HG02588 (cell line): ENCODE results near the gene RFK.
"Not testable (repeated sequence)": the region's sequence is repeated elsewhere in the genome, so short reads cannot be mapped to it uniquely, and the experiment has no call there.

Experiments
- ATAC-seq: cut with Tn5 transposase; IDR thresholded peaks from one replicate; pipeline ENCODE4 v1.9.1; 2021; ENCODE audit warnings: mild to moderate bottlenecking, moderate library complexity; ENCODE audit not compliant: unreplicated experiment

The RFK gene

DNA sequence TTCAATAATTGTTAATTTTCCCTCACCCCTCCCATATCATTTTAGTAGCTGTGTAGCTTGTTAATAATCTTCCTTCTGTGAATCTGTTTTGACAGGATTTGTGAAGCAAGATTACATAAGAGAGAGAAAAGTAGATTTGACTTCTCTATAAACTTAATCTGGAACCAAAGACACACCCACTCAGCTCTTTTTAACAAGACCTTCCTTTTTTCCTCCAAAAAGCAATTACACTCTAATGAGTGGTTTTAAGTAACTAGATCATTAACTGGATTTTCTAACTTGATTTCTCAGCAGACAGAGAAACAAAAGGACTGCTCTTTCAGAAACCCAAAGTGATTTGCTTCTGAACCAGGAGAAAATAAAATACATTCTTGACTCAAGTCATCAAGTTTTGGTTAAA, 21.9 kb downstream of the RFK start:
- no peak for ATAC-seq

DNA sequence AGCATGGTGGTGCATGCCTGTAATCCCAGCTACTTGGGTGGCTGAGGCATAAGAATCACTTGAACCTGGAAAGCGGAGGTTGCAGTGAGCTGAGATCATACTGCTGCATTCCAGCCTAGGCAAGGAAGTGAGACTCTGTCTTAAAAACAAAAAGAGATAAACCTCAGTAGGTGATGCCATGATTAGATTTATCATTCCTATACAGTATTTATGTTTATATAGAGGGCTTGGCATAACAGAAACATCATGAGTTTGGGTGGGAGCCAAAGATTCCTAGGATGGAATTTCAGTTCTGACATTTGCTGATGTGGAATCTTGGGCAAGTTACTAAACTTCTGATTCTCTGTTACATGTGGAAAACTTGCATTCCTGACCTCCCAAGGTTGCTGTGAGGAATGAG, 22.3 kb downstream of the RFK start:
- no peak for ATAC-seq

DNA sequence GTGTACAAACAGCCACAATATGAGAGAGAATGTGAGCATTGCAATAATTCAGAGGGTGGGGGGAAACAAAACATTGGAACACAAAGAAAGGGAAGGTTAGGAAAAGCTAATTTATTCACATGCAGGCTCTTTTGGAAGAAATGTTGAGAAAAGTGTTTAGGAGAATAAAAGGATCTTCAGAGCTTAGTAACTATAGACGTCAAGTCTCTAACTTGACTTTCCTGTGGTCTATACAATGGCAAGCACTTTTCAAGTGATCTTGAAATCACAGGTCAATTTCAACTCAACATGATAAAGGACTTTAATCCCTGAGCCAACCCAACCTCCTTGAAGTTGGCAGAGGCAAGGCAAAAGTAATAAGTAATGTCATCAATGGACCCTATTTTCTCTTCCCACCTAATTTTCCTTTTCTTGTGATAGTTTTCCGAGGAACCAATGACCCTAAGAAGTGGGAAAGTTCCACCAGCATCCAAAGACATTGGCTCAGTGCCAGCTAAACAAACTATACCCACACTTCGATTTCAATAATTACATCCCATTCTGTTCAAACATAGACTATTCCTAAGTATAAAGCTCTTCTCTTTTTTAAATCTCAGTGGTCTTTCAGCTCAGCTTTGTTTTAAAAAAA, 23.7 kb downstream of the RFK start:
- no peak for ATAC-seq

DNA sequence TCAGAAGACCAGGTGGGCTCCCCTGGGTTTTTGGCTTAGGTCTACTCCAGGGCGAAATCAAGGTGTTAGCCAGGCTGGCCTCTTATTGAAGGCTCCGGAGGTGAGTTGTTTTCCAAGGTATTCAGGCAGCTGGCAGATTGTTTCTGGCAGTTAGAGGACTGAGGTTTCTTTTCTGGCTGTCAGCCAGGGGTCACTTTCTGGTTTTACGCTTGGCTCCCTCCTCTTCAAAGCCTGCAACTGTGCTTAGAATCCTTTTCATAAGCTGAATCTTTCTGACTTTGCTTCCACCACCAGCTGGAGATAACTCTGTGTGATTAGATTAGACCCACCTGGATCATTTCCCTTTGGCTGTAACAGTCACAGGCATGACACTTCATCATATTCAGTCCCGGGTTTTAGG, 24.6 kb downstream of the RFK start:
- no peak for ATAC-seq

DNA sequence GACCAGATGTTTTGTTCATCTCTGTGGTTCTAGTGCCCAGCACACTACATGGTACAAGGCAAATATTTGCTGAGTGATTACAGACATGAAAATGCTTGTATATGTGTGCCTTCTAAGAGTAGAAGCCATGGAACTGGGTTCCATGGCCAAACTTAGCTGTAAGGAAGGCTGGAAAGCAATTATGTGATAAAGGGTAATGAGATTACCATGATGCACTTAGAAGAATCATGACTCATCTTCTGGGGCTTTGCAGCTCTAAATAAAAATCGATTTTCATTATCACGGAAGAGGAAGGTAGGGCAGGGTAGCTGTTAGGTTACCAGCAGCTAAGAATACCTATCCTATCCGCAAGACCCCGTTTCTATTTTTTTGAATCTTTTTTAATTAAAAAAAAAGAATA, 28.0 kb downstream of the RFK start:
- ATAC-seq: no peak

DNA sequence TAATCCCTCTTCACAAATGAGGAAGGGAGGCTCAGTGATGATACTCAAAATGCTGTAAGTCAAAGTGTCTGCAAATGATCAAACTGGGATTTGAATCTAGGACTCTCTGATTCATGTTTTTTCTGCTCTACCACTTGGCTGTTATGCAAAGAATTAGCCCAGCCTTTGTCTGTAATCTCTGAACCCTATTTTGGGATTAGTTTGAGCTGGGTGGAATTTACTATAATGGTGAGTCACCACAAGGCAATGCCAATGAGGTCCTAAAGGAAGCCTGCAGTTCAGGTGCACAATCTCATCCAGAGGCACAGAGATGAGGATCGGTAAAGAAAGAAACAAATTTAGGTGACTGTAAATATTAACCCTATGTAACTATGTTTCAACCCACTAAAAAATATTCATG, 29.2 kb downstream of the RFK start:
- ATAC-seq: no peak

DNA sequence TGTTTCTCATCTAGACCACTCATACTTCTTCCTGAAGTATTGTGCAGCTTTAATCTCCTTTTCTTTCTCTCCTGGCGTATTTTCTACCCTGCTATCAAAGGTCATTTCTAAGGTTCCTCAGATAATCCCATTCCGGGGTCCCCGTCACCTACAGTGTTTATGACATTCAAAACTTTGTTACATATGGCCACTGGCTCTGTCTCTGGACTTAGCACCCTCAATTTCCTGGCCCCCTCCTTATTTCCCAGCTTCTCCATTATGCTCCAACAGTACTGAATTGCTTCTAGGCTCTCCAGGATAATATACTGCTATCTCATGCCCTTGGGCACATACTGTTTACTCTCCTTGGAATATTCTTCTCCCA, 31.2 kb downstream of the RFK start:
- ATAC-seq: no peak

DNA sequence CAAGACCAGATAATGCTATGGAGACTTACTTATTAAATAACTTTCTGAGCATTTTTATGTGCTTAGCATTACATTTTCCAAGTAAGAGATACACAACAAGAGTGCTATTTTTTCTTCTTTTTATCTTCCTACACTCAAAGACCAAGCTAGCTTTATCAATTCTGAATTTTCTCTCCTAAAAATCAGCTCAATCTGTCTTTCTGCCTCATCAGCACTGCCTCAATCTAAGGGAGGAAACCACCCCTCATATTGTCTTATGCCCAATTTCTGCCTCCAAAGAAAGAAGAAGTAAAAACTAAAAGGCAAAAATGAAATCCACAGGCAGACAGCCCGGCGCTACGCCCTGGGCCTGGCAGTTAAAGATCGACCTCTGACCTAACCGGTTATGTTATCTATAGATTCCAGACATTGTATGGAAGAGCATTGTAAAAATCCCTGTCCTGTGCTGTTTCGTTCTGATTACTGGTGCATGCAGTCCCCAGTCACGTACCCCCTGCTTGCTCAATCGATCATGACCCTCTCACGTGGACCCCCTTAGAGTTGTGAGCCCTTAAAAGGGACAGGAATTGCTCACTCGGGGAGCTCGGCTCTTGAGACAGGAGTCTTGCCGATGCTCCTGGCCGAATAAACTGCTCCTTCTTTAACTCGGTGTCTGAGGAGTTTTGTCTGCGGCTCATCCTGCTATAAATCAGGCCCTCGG, 31.7 kb downstream of the RFK start:
- not testable (repeated sequence) for ATAC-seq

DNA sequence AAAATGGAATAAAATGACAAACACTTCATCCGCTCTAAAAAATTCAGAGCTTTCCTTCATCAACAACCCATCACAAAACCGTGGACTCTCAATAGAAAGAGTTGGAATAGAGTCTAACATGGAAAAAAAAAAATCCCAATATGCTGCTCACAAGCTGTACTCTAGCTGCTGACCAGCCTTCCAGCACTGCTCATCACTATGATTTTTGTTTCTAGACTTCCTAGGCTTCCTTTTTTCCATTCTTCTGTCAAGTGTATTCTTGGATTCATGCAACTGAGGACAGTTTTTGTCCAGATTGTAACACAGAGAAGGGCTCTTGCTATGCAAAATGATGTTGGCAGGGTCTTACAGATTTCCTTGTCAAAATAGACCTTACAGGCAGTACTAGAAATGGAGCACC, 34.5 kb downstream of the RFK start:
- no peak for ATAC-seq

DNA sequence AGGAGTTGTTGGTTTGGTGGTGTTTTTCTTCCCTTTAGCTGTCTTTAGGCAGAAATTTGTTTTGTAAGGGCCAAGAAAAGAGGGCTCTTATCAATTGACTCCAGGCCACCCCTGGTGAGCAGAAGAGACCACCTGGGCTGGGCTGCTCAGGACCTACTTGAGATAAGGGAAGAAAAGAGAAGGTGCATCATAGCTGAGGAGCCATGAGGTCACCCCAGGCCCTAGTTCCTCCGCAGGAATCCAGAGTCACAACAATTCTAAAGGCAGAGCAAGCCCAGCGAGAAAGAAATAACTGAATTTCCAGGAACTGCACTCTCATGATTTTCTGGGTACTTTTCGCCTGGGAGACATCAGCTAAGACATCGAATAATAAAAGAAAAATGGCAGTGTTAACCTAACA, 34.9 kb downstream of the RFK start:
- no peak for ATAC-seq

DNA sequence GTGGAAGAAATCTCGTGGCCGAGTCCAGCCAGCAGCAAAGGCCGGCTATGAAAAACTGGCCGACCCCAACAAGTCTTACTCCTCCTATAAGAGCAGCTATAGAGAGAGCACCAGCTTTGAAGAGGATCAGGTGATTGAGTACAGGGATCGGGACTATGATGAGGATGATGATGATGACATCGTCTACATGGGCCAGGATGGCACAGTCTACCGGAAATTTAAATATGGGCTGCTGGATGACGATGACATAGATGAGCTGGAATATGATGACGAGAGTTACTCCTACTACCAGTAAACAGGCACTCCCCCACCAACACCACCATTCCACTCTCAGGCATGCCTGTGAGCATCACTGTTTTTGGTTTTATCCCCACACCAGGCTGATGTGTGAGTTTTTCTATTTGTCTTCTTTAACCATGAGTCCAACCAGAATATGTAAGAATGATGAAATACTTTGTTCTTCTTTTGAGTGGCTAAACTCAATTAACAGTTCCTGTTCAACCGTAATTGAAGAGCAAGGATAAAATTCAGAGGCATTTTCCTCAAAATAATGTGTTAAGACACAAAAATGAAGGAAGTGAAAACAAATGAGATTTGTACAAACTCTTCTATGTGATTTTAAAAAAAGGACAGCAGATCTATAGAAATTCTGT, 35.5 kb downstream of the RFK start:
- ATAC-seq: no peak

DNA sequence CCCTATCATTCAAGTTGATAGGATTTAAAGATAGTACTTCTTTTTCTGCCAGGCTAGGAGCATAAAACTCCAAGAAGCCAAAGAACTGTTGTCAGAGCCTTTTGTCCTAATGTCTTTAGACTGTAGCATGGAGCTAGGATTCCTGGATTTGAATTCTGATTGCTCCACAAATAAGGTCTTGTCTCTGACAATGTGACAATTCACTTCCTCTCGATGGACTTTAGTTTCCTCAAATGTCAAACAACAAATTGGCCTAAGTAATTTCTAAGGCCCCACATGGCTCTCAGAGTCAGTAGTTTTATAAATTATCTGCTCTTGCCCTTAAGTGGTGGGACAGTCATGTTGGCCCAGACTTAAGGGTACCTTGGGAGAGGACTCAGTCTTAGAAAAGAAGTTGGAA, 36.7 kb downstream of the RFK start:
- no peak for ATAC-seq

DNA sequence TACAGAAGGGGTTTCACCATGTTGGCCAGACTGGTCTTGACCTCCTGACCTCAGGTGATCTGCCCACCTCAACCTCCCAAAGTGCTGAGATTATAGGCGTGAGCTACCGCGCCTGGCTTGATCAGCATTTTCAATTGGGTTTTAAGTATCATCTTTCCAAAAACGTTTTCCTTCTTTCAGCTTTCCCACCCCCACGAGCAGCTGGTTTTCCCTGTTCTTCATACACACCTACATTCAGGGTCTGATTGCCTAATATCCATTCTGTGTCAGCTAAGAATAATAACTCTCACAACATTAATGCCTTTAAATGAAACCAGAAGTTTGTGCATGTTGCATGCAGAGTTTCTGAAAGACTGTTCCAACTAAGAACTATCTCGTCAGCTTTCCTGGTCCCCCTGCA, 38.3 kb downstream of the RFK start:
- ATAC-seq: no peak

DNA sequence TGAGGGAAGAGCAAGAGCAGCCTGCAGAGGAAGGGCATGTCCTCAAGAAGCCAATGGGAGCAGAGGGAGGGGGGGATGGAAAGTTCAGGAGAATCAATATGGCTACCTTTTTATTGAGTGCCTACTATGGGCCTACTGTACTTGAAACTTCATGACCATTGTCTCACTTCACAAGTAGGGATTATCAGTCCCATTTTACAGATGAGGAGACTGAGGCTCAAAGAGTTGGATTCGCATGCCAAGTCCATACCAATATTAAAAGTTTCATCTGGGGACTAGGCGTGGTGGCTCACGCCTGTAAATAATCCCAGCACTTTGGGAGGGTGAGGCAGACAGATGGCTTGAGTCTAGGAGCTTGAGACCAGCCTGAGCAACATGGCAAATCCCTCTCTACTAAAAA, 40.0 kb downstream of the RFK start:
- no peak for ATAC-seq

DNA sequence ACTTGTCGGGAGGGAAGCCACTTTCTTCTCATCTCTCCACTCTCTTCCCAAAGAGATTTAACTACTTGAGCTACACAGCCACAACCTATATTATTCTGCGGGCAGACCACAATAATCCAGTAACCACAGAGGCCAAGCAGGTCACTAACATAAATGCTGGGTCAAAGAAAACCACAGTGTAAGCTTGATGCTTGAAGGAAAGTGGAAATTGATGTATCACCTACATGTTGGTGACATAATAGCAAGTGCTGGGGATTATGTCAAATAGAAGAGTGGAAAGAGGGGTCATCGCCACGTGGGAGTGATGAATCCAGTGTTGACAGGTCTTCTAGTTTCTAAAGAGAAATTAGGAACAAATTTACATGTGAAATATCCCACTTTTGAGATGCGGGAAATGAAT, 40.9 kb downstream of the RFK start:
- ATAC-seq: no peak

DNA sequence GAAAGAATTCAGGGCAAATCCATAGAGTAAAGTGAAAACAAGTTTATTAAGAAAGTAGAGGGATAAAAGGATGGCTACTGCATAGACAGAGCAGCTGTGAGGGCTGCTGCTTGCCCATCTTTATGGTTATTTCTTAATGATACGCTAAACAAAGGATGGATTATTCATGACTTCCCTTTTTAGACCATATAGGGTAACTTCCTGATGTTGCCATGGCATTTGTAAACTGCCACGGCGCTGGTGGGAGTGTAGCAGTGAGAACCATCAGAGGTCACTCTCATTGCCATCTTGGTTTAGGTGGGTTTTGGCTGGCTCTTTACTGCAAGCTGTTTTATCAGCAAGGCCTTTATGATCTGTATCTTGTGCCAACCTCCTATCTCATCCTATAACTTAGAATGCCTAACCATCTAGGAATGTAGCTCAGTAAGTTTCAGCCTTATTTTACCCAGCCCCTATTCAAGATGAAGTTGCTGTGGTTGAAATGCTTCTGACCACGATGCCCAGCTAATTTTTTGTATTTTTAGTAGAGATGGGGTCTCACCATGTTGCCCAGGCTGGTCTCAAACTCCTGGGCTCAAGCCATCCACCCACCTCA, 42.1 kb downstream of the RFK start:
- no peak for ATAC-seq

DNA sequence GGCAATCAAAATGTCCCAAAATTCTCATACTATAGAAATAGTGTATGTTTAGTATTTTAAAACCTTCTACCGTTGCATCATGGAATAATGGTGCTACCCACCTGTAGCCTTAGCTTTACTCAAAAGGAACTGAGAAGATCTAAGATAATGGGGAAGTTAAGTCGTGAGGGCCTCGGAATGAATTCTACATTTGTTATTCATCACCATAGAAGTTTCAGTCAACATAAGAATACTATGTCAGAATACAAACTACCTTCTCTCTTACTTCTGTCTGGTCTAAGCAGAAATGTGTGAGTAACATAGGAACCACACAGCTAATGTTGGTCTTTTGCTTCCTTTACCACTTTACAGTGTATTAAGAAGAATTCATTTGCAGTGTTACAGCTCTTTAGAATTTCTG, 43.2 kb downstream of the RFK start:
- ATAC-seq: no peak

DNA sequence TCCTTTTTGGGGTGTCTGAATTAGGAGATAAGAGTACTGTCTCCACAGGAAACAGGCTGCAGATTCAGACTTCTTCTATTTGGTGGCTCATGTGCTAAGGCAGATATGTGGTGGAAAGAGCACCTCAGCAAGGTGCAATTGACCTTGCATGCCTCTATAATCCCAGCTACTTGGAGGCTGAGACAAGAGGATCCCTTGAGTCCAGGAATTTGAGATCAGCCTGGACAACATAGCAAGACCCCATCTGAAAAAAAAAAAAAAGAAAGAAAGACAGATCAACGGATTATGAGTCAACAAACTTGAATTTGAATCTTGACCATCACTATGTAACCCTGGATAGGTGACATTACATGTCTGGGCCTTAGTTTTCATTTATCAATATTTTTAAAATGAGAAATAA, 44.4 kb downstream of the RFK start:
- no peak for ATAC-seq

DNA sequence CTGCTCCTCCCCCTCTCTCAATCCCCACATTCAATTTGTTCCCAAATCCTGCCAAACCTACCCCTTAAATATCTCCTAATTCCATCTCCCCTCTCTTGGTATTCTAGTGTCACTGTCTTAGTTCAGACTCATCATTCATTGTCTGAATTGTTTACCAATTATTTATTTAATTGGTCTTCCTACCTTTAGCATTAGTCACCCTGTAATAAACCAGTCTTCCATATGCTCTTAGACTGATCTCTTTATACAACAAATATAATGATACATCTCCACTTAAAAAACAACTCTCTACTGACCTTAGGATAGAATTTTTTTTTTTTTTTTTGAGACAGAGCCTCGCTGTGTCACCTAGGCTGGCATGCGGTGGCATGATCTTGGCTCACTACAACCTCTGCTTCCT, 51.4 kb downstream of the RFK start:
- no peak for ATAC-seq

DNA sequence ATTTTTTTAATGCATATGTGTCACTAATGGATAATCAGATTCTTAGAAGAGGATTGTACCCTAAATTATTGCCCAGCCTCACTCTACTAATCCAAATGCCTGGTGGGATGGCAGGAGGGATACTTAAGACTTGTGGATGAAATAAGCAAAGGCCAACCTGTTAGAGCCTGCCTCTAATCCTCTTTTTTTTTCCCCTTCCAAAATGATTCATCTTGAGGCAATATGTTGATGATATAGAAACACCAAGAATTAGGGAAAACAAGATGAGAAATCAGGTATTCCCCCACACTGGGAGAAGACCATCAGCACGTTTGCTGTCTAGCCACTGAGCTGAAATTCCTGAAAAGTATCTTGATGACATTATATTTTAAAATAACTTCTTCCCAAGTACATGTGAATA, 52.0 kb downstream of the RFK start:
- ATAC-seq: no peak

DNA sequence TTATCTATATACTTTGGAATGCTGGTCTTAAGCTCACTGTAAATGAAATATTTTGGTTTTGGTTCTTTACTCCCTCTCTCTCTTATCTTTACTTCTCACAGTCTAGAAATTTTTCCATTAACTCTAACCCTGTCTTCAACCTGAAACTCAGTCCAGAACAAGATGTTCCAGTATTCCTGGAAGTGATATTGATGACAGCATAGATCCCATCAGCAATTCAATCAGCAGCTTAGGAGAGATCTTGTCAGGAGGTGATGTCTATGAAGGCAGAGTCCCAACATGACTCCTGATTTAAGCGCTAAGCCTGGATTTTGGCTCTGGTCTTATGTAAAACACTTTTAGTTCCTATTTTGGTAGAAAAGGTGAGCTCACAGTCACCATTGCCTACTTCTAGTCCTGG, 52.6 kb downstream of the RFK start:
- no peak for ATAC-seq

DNA sequence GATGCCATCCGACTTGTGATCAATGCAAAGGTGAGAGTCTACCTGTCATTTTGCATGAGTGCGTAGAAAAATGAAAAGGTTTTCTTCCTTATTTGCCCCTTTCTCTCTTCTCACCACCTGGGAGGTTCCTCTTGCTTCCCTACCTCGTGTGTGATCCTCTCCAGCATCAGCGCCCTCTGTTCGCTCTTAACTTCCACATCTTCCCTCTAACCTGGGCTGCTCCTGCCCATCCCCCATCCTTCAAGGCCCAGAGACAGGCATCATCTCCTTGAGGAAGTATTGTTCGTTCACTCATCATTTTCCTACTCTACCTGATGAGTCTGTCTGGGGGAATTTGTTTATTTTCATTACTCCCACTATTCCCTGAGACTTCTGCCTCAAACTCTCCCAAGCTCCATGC, 55.8 kb downstream of the RFK start:
- ATAC-seq: no peak
